CD4-positive, alpha-beta T cell treated with Interleukin-10 for 1 hour (primary cell): Measurements from ENCODE around the gene STUM.

Experiments used
- DNase-seq: peaks from one replicate; pipeline ENCODE4 v3.0.0-alpha.2; 2020

The STUM gene

DNA sequence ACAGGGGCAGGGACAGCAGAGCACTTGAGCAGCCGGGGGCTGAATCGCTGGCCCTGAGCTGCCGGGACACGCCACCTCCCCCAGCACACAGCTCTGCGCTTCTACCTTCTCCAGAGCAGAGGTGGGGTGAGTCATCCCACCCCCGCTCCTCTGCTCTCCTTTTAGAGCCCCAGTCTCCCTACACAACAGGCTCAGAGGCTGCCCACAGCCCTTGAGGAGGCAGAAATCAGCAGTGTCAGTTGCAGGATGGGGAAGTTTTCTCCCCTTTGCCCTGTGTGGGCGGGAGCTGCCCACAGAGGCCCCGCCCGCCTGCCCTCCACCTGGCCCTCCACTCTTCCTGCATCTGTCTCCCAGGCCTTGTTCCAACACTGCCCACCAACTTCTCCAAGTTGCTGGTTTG, 94.6 kb downstream of the STUM start:
- peak; percentile 38 for DNase-seq

DNA sequence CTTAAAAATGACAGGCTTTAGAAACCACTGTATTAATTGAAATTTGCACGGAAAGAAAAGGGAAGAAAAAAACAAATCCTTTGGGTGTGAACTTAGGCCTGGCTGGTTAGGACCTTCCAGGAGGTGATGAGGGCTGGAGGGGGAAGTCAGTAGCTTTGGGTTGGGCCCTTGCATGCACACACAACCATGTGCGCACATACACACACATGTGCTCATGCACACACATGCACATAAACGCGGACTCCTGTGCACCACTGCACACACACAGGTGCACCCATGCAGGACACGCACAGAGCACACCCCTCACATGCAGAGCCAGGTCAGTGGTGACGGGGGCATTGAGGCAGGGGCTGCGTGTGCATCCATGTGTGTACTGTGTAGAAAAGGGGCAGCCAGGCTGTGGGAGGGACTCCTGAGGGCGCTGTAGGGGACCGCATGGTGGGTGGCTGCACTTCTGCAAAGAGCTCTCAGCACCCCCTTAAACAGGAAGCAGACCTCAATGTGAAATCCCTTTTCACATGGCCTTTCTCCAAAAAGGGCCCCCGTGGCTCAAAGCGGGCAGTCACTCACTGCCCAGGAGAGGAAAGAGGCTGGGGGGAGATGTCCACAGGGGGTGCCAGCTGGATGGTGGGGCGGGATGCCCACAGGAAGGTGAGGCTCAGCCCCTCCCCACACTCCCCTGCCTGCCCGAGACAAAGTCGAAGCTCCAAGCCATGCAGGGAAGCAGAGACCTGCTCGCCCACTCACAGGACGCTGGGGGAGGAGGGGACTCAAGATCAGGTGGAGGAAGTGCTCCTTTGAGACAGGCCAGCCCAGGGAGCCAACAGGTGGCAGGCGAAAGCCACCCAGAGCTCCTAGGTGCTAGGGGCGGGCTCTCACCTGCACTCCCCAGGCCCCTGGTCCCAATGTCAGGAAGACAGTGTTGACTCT, 95.3 kb downstream of the STUM start:
- DNase-seq, result peak; percentile 45

DNA sequence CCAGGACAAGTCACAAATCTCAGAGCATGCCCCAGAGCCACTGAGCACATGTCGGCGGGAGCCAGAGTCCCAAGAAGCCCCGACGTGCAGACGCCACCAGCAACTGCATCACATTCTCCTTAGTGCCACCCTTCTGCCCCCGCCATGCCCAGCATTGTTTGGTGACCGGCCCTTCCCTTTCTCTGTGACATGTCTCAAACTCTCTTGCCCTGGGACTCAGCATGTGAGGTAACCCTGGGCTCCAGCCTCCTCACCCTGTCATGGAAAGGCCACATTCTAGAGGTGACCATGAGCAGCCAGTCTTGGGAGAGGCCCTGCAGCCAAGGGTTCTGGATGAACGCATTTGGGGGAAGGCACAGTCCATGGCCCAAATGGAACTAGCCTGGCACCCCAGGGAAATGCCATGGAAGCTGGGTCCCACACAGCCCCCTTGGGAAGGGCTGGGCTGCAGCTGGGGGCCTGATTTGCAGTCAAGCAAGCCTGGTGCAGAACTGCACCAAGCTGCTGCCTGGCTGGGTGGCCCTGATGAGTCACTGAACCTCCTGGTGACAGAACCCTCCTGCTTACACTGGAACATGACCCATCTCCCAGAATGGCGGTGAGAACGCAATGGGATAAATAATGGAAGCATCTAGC, 96.1 kb downstream of the STUM start:
- DNase-seq, result no peak

GRCh38 chr1:226645279-226645976, 96.9 kb downstream of the STUM start:
- DNase-seq, result no peak

- no peak for DNase-seq
Observed at GRCh38 chr1:226646026-226646869, 97.7 kb downstream of the STUM start.

DNA sequence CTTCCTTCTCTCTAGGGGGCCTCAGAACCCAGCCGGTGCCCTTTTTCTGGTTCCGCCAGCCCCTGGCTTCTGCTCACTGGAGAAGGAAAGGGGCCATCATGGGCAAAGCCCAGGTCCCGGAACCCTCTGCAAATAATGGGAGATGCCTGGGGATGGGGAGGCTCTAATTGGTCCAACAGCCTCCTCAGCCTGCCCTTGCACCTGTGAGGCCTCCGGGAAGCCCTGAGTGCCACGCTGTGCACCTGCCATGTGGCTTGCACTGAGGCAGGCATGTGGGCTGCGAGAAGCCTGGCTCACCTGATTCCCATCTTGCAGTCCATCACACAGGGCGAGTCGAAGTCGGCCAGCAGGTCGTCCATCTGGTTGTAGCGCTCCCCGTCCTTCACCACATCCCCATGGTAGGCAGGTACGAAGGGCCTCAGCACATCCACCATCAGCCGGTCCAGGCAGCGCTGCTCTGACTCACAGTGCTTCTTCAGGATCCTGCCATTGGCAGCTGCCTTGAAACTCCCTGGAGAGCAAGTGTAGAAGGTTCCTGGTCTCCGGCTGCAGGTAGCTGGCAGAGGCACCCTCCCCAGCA, 98.4 kb downstream of the STUM start:
- no peak for DNase-seq

DNA sequence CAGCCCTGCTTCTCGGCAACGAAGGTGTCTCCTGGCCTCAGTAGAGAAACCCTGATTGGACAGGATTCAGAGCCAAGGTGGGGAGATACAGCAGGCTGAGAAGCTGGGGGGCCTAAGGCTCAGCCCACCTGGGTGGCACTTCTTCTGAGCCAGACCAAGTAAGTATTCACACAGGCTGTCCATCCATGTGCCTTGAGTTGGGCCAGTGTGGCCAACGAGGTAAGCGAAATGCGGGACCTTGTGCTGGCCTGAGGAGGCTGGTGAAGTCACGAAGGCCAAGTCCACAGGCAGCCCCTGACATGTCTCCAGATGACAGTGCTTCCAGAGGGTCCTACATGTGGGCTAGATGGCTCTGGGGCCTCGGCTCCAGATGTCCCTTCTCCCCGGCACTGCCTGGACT, 99.2 kb downstream of the STUM start:
- no peak for DNase-seq

DNA sequence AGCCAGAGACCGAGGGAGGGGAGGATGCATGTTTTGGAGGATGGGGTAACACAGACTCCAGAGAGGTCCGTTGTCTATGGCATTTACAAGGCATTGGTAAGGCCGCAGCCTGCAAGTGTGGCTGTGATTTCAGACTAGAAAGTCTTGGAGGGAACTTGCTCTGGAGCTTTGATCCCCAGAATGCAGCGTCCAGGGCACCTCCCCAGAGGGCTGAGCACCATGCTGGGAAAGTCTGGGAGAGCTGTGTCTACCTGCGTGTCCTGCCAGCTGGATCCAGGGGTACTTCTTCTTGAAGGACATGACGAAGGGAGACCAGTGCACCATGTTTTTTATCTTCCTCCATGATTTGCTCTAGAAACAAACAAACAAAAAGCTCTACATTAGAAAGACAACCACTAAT, 99.9 kb downstream of the STUM start:
- no peak for DNase-seq

DNA sequence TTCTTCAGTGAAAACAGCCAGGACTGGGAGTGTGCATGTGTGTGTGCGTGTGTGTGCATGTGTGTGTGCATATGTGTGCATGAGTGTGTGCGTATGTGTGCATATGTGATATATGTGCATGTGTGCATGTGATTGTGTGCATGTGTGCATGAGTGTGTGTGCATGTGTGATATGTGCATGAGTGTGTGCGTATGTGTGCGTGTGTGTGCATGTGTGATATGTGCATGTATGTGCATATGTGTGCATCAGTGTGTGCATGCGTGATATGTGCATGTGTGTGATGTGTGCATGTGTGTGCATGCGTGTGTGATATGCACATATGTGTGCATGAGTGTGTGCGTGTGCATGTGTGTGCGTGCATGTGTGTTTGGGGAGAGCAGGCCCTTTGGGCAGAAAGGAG, 100.7 kb downstream of the STUM start:
- DNase-seq, result no peak

GRCh38 chr1:226649780-226650179, 101.2 kb downstream of the STUM start:
- DNase-seq, result peak; percentile 54

DNA sequence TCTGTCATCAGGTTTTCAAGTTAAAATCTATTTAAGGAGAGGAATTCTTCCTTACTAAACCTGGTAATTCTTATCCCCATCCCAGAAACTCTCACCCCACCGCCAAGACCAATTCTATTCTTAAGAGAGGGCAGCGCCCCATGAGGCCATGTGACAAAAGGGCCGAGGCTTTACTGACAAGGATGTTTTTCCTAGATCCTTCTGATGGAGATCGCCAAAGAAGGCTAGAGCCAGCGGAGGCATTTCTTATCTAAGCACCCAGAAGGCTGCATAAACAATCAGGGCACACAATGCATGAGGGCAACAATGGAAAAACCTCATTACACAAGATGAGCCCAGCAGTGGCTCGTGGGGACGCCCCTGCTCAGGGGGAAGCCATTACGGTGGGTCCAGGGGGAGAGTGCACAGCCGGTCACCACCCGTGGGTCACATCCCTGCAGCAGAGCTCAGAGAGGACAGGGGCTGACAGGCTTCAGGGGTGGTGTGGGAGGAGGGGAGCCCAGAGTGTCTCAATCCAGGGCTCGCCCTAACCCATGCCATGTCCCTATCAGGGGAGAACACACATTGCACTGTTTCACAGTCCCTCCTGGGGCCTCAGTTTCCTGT, 101.8 kb downstream of the STUM start:
- no peak for DNase-seq

DNA sequence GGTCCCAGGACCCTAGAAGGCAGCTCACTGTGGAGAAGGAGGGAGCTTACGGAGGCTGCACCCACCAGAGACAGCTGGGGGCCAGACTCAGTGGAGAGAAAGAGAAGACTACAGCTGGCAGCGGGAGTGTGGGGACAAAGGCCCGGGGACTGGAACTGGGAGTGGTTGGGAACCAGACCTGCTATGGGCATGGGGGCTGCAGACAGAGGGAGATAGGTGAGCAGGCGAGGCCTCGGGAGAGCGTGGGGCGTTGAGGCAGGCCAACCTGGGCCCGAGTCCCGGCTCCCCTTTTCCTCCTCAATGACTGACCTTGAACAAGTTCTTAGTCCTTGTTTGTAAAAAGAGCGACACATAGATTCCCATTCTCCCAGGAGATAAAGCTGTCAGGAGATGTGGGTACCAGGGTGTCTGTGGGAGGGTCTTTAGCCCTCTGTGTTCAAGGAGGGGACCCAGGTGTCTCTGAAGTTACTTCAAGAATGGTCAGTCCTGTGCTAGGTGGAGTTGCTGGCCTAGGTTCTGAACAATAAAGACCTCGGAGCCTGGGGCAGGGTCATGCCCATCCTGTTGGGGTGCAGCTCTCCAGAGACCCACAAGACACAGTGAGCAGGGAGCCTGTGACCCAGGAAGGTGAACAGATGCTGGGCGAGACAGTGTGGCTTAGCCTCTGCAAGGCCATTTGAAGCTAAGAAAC, 102.6 kb downstream of the STUM start:
- no peak for DNase-seq

GRCh38 chr1:226651732-226652105, 103.2 kb downstream of the STUM start:
- no peak for DNase-seq

DNA sequence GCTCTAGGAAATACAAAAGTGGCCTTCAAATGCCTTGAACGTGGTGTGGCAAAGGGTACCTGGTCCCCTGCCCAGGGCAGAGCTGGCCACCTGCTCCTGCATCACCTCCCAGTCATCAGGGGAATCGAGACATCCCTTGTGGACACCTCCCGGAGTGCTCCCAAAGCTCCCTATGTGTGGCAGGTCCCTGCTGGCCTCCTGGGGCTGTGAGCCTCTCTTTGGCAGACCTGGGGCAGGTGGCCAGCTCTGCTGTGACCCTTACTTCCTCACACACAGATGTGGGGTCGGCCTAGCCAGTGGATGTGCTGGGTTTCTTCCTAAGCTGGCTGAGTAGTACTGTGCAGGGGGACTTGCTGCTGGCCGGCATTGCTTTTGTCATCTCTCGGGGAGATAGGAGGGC, 104.0 kb downstream of the STUM start:
- no peak for DNase-seq

DNA sequence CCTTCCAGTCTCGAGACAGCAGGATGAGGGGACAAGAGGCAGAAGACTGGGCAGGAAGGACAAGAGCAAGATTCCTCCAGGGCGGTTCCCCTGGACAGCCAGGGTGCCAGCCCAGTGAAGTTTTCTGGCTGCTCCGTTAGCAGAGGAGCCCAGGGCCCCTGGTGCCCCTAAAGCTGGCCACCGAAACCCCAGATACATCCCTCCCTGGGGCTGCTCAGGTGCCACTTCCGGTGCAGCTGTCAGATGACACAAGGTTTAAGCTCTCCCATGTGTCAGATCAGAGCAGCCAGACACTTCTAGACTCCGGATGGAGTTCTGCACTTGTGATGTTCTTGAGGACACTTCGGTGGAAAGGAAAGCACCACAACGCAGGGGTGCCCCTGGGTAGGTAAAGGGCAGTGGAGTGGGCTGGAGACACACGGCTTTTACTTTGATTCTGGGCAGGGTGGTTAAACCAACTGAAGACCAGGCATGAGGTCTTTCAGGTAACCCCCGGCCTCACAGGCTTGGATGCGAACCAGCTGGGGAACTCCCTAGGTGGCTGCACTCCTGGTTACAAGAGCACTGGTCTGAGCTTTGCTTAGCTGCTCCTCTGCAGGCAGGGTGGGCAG, 104.9 kb downstream of the STUM start:
- DNase-seq, result peak; percentile 79

GRCh38 chr1:226654046-226654667, 105.6 kb downstream of the STUM start:
- DNase-seq, result no peak

- no peak for DNase-seq
Observed at GRCh38 chr1:226654668-226655055, 106.1 kb downstream of the STUM start.

DNA sequence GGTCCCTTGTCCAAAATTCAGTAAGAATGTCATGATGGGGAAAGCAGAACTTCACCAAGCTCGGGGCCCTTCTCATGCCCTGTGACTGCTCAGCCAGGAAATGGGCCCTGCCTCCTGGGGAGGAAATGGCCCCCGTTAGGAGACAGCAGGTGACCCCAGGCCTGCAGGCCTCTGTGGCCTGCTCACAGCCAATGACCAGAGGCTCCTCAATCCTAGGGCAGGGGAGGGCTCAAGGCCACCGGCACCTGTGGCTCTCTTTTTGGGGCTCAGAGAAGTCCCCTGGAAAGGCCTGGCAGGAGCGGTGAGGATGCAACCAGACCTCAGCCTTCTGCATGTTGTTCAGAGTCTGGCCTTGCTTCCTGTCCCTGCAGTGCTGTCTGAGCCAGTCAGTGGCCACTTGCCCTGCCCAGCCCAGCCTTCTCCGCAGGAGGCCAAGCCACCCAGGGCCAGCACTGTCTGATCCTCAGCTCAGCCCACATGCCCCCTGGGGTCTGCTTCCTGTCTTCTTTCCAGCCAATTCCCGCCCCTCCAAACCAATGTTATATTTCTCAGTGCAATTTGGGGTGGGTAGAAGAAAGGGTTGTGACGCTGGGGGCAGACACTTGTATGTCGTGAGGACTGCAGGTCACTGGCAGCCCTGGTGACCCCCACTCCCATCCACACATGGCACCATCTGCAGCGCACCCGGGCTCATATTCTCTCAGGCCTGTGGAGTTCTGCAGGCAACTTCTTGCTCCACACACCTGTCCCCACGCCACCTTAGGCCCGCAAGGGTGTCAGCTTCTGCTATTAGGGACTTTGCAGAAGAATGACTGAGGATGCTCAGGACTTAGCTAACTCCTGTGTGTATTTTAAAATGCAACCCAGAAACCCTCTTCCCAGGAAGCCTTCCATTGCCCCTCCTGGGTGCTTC, 106.9 kb downstream of the STUM start:
- DNase-seq, result no peak

GRCh38 chr1:226656201-226656600, 107.6 kb downstream of the STUM start:
- DNase-seq, result no peak
